Panc1 (cell line): ENCODE data around the gene BACE1. TPM values are rescaled to one million over a fixed set of nuclear protein-coding genes. Genes with fewer than 3 reads are reported as not detected.

ENCODE experiments used
- ATAC-seq: fragments of 200-7000 bp; cut with Tn5 transposase; 2 replicates; pipeline ENCODE4 v1.9.1; 2020; ENCODE audit warnings: mild to moderate bottlenecking, moderate library complexity
- BruUV-seq: library from RNA; stranded (reverse); fragments of 400-500 nt; replicated peaks from 2 replicates; lab custom pipeline; 2021; lab: Mats Ljungman, UMichigan
- CTCF ChIA-PET: fragments of 300-600 bp; sonication (Branson Sonifier 250); formaldehyde crosslinking; loops from one replicate; lab custom pipeline; 2022; ENCODE audit warnings: antibody characterized with exemption; lab: Charles Lee
- POLR2A ChIA-PET: fragments of 300-600 bp; sonication (Branson Sonifier 250); formaldehyde crosslinking; loops from one replicate; lab custom pipeline; 2022; ENCODE audit warnings: antibody characterized with exemption; lab: Charles Lee
- DNase-seq: peaks from one replicate; pipeline ENCODE4 v3.0.0-alpha.2; 2010; ENCODE audit warnings: low read depth, low spot score
- H3K27ac ChIP-seq: 2 replicates; pipeline ENCODE4 v1.5.1; 2011; ENCODE audit warnings: mild to moderate bottlenecking, low read length, inconsistent platforms
- H3K27me3 ChIP-seq: fragments of 200-500 bp; sonication (Bioruptor generic); 2 replicates; pipeline ENCODE4 v1.6.0; 2014; ENCODE audit warnings: low read length, inconsistent platforms; ENCODE audit not compliant: control insufficient read depth, insufficient read depth
- H3K36me3 ChIP-seq: fragments of 200-500 bp; sonication (Bioruptor generic); 2 replicates; pipeline ENCODE4 v1.5.1; 2014; ENCODE audit warnings: inconsistent platforms, mild to moderate bottlenecking, low read length, moderate library complexity; ENCODE audit not compliant: control insufficient read depth, insufficient read depth
- H3K4me1 ChIP-seq: 2 replicates; pipeline ENCODE4 v1.5.1; 2011; ENCODE audit warnings: inconsistent platforms, mild to moderate bottlenecking, low read length, moderate library complexity; ENCODE audit not compliant: control insufficient read depth, insufficient read depth
- H3K4me3 ChIP-seq, 2 experiments: 2 replicates each; pipeline ENCODE4 v1.5.1; 2011 to 2012; ENCODE audit warnings: low read depth in 2 of 2, low read length in 2 of 2, mild to moderate bottlenecking in 2 of 2, inconsistent platforms in 1 of 2, moderate library complexity in 1 of 2
- H3K9me3 ChIP-seq: fragments of 200-500 bp; sonication (Bioruptor generic); 2 replicates; pipeline ENCODE4 v1.5.1; 2014; ENCODE audit warnings: low read depth, mild to moderate bottlenecking, inconsistent platforms, low read length, moderate library complexity; ENCODE audit not compliant: control insufficient read depth, insufficient read depth
- CTCF ChIP-seq: fragments of 450-650 bp; IDR thresholded peaks from 2 replicates; pipeline ENCODE4 v1.5.1; 2017; ENCODE audit warnings: mild to moderate bottlenecking
- POLR2AphosphoS5 ChIP-seq: IDR thresholded peaks from 2 replicates; pipeline ENCODE4 v1.6.1; 2012; ENCODE audit warnings: mild to moderate bottlenecking, low read depth, low read length, moderate library complexity
- SIN3A ChIP-seq: IDR thresholded peaks from 2 replicates; pipeline ENCODE4 v1.6.1; 2012; ENCODE audit warnings: low read depth, mild to moderate bottlenecking, low read length, moderate library complexity, borderline replicate concordance; ENCODE audit not compliant: insufficient read depth
- TCF7L2 ChIP-seq: IDR thresholded peaks from 2 replicates; pipeline ENCODE4 v1.6.1; 2011; ENCODE audit warnings: mild to moderate bottlenecking, low read depth, low read length, inconsistent platforms
- in situ Hi-C: cut with HindIII; loops from 2 replicates; pipeline ENCODE4 v1.10.0; 2016; ENCODE audit warnings: low sequenced_read_pairs, low pct_unique_long_range_greater_than_20kb
- intact Hi-C: fragments of 100-400 bp; cut with micrococcal nuclease; formaldehyde crosslinking; loops from one replicate; pipeline ENCODE4 v1.10.0; 2022; ENCODE audit not compliant: unreplicated experiment
- total RNA-seq: library from RNA; stranded (reverse); gene quantifications from one replicate; pipeline ENCODE4 v1.2.1, GENCODE V29; 2021; ENCODE audit not compliant: unreplicated experiment
- TF ChIP-seq, protein P1 (sequence below), 2 experiments: IDR thresholded peaks; 2 replicates each; pipeline ENCODE4 v1.6.1; 2011 to 2012; ENCODE audit warnings: low read depth in 2 of 2, control low read depth in 1 of 2, low read length in 1 of 2, mild to moderate bottlenecking in 1 of 2, moderate library complexity in 1 of 2; ENCODE audit not compliant: insufficient read depth in 1 of 2

Gene BACE1
- total RNA-seq, 1 experiment from 2014 or later, result 4.9 TPM

DNA sequence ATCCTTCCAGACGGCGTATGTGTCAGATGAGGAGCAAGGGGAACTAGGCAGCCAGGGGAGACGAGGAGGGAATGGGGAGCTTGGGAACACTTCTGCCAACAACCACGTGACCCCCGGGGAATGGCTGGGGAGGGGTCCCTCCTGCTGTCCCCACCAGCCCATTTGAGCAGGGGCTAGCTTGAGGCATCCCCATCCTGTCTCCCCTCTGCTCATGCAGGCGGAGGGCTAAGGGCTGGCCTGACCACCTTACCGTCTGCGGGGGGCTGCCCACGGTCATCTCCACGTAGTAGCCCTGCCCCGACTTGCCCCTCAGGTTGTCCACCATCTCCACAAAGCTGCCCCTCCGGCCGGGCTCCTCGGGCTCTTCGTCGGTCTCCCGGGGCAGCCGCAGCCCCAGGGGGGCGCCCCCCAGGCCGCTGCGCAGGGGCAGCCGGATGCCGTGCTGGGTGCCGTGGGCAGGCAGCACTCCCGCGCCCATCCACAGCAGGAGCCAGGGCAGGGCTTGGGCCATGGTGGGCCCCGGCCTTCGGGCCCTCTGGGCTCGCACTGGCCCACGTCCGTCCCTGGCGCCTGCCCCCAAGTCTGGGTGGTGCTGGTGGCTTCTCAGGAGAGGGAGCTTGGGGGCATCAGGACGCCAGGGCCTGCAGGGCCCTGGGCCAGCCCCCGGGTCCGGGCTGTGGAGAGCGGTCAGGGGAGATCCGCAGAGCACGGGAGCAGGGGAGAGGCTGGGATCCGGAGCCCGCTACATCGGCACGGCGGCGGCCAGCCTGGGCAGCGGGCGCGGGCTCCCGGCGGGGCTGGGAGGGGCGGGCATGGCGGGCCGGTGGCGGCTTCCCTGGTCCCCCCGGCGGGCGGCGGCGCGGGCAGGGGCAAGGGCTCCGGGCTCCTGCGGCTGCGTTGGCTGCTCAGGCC is 515 bp downstream of the BACE1 start:
- Histone ChIP-seq H3K27me3 (no peaks in the 10 kb centered on the region), H3K36me3 (no peaks in the 10 kb centered on the region), H3K9me3 (no peaks in the 10 kb centered on the region), H3K4me3 (peak overlapping the region; percentile 63 to 81), H3K27ac (no peak overlapping the region; the same call in 1 of the 2 replicates), H3K4me1 (peaks cover 11% of the 10 kb centered on the region)
- ATAC-seq, result peak; percentile 76
- TF ChIP-seq POLR2AphosphoS5, result no peak
- no peak for TF ChIP-seq CTCF
- TF ChIP-seq TCF7L2, result no peak
- no peak; the same call in 1 of the 2 replicates for TF ChIP-seq SIN3A
- TF ChIP-seq, protein P1, sequence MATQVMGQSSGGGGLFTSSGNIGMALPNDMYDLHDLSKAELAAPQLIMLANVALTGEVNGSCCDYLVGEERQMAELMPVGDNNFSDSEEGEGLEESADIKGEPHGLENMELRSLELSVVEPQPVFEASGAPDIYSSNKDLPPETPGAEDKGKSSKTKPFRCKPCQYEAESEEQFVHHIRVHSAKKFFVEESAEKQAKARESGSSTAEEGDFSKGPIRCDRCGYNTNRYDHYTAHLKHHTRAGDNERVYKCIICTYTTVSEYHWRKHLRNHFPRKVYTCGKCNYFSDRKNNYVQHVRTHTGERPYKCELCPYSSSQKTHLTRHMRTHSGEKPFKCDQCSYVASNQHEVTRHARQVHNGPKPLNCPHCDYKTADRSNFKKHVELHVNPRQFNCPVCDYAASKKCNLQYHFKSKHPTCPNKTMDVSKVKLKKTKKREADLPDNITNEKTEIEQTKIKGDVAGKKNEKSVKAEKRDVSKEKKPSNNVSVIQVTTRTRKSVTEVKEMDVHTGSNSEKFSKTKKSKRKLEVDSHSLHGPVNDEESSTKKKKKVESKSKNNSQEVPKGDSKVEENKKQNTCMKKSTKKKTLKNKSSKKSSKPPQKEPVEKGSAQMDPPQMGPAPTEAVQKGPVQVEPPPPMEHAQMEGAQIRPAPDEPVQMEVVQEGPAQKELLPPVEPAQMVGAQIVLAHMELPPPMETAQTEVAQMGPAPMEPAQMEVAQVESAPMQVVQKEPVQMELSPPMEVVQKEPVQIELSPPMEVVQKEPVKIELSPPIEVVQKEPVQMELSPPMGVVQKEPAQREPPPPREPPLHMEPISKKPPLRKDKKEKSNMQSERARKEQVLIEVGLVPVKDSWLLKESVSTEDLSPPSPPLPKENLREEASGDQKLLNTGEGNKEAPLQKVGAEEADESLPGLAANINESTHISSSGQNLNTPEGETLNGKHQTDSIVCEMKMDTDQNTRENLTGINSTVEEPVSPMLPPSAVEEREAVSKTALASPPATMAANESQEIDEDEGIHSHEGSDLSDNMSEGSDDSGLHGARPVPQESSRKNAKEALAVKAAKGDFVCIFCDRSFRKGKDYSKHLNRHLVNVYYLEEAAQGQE (IDR thresholded peaks at IDR 0.05; ENCODE audit: insufficient read depth in 1 of 2, low read depth in 2 of 2, low read length in 1 of 2), result no peak
- POLR2A ChIA-PET, result interaction anchor here (0.6 to 1.0 kb wide), 2 partner anchors 12 to 1490 kb away, joined by 4 read pairs; partner anchors contain the start of gene CEP164
- BruUV-seq, result no TSS peak
- intact Hi-C loops, result loop anchor here (5.0 kb wide), 1 partner anchor 78 kb away; no protein-coding TSS in a partner anchor
- DNase-seq, result no peak
- in situ Hi-C loops, result no loop called here
- CTCF ChIA-PET, result interaction anchor here (0.7 kb wide), 1 partner anchor 54 kb away, joined by 4 read pairs; no protein-coding TSS in a partner anchor

- Histone ChIP-seq H3K4me1 (peaks cover 11% of the 10 kb centered on the region), H3K36me3 (no peaks in the 10 kb centered on the region), H3K27ac (no peak overlapping the region), H3K9me3 (no peaks in the 10 kb centered on the region), H3K4me3 (peak overlapping the region; percentile 63 to 81; a peak in 3 of 4 replicates), H3K27me3 (no peaks in the 10 kb centered on the region)
- no peak for TF ChIP-seq CTCF
- TF ChIP-seq, protein P1 (IDR thresholded peaks at IDR 0.05; ENCODE audit: insufficient read depth in 1 of 2, low read depth in 2 of 2, low read length in 1 of 2), result no peak
- TF ChIP-seq POLR2AphosphoS5, result no peak
- no peak for TF ChIP-seq SIN3A
- POLR2A ChIA-PET, result no interaction called here
- CTCF ChIA-PET, result interaction anchor here (0.6 to 0.7 kb wide), 2 partner anchors 32 to 54 kb away, joined by 4 to 5 read pairs; no protein-coding TSS in a partner anchor
- no TSS peak for BruUV-seq
- in situ Hi-C loops (no loop called here), intact Hi-C loops (loop anchor here (5.0 kb wide), 1 partner anchor 78 kb away; no protein-coding TSS in a partner anchor)
- no peak for DNase-seq
- no peak for ATAC-seq
These were observed 1.2 kb downstream of the BACE1 start for GRCh38 chr11:117314840-117315239.
